ENCODE results near the gene SCGB2B2. TPM values are rescaled to one million over a fixed set of nuclear protein-coding genes. Genes with fewer than 3 reads are reported as not detected.
"Not testable (repeated sequence)": the region's sequence is repeated elsewhere in the genome, so short reads cannot be mapped to it uniquely, and the experiment has no call there.

Gene SCGB2B2
- total RNA-seq, 1 experiment from 2014 or later: 0.05 TPM

DNA sequence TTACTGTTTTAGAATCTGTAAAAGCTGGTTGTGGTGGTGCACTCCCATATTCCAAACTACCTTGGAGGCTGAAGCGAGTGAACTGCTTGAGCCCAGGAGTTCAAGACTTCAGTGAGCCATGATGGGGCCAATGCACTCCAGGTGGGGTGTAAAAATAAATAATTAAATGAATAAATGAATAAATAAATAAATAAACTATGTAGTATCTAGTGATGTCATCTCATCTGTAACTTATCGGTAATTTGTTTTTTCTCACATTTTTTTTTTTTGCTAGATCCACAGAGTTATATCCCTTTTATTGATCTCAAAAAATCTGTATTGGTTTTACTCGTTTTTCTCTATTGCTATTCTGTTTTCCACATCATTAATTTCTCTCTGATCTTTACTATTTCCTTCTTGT is 5.0 kb downstream of the SCGB2B2 start:
- no peak for DNase-seq (ENCODE audit: extremely low read depth, low read depth)

DNA sequence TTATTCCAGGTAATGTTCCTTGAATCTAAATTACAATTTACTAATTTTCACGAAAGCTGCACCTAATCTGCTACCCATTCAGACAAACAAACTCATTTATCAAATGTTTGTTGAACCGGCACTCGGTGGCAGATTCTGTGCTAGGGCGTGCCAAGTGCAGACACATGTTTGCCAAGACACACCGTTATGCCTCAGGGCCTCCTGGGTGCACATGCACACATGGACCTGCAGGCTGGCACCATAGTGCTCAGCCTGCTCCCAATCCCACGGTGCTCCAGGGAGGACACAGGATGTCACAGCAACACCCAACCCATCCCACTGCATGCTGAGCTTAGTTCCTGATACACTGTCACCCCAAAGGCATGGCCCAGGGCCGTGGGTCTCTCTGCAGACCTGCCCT is 7.7 kb downstream of the SCGB2B2 start:
- no peak for DNase-seq (ENCODE audit: extremely low read depth, low read depth)

DNA sequence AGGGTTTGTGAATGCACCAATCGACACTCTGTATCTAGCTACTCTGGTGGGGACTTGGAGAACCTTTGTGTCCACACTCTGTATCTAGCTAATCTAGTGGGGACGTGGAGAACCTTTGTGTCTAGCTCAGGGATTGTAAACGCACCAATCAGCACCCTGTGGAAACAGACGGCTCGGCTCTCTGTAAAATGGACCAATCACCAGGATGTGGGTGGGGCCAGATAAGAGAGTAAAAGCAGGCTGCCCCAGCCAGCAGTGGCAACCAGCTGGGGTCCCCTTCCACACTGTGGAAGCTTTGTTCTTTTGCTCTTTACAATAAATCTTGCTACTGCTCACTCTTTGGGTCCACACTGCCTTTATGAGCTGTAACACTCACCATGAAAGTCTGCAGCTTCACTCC is 8.3 kb downstream of the SCGB2B2 start:
- not testable (repeated sequence) for DNase-seq (ENCODE audit: extremely low read depth, low read depth)

DNA sequence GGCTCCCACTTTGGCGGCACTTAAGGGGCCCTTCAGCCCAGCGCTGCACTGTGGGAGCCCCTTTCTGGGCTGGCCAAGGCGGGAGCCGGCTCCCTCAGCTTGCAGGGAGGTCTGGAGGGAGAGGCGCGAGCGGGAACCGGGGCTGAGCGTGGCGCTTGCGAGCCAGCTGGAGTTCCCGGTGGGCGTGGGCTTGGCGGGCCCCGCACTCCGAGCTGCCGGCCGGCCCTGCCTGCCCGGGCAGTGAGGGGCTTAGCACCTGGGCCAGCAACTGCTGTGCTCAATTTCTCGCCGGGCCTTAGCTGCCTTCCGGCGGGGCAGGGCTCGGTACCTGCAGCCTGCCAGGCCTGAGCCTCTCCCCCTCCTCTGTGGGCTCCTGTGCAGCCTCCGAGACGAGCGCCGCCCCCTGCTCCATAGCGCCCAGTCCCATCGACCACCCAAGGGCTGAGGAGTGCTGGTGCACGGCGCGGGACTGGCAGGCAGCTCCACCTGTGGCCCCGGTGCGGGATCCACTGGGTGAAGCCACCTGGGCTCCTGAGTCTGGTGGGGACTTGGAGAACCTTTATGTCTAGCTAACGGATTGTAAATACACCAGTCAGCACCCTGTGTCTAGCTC is 8.8 kb downstream of the SCGB2B2 start:
- not testable (repeated sequence) for DNase-seq (ENCODE audit: extremely low read depth, low read depth)

GRCh38 chr19:34667349-34668076 is 9.4 kb downstream of the SCGB2B2 start:
- no peak for DNase-seq (ENCODE audit: extremely low read depth, low read depth)

DNA sequence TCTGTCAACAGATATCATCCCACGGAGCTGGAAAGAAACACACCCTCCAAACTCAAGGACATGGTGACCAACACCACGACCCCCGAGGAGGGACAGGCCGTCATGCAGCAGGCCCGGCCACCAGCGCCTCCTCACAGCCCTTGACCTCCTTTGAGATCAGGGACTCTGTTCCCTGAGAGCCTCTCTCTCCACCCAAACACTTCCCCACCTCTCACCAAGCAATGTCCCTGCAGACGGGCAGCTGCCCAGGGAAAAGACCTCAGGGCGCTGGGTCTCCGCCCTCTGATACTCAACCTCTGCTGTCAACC is 10.0 kb downstream of the SCGB2B2 start:
- DNase-seq (ENCODE audit: extremely low read depth, low read depth): no peak

- DNase-seq (ENCODE audit: extremely low read depth, low read depth): no peak
Measured at GRCh38 chr19:34666200-34666957, 10.6 kb downstream of the SCGB2B2 start.

DNA sequence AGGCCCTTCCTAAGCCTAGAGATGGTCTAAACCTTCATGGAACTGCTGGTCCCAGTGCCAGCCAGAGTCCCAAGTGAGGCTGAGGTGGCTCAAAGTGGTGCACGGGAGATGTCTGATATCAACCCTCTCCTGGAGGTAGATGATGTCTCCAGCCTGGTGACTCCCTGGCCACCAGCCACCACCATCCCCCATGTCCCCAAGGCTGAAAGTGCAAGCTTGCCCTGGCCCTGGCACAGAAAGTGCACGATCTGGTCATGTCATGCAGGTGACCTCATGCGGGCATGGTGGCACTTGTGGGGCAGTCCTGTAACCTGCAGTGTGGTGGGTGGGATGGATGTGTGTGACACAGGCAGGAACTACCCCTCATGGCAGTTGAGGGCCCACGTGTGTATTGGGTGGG is 11.7 kb downstream of the SCGB2B2 start:
- DNase-seq (ENCODE audit: extremely low read depth, low read depth): not testable (repeated sequence)

GRCh38 chr19:34664870-34665269 is 12.1 kb downstream of the SCGB2B2 start:
- DNase-seq (ENCODE audit: extremely low read depth, low read depth): no peak

DNA sequence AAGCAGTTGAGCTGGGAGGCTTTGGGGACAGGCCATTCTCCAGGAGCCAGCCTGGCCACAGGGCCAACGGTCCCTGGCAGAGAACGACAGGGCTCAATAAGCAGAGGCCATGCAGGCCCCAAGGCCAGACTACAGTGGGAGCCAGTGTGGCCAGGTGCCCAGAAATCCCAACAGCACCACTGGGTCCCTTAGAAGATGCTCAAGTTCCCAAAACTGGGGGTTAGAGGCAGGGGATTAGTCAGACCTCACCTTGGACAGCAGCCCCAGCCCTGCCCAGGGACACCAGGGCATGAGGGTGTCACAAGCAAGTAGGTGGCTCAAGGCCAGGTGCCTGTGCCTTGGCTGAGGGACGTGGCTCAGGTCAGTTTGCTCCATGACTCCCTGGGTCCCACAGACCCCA is 12.8 kb downstream of the SCGB2B2 start:
- no peak for DNase-seq (ENCODE audit: extremely low read depth, low read depth)

GRCh38 chr19:34662919-34663318 is 14.0 kb downstream of the SCGB2B2 start:
- DNase-seq (ENCODE audit: extremely low read depth, low read depth): peak; percentile 16

DNA sequence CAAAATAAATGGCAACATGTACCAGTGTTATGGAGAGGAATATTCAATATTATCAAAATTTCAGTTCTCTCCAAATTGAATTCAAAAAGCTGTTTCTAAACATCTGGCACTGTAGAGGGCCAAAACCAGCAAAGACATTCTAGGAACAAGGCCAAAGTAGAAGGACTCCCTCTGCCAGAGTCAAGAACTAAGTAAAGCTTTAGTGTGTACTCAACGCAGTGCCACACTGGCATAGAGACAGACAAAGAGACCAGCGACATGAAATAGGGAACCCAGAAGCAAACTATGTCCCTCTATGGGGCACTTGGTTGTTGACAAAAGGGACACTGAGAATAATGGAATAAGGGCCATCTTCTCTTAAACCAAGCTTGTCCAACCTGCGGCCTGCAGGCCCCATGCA is 15.6 kb downstream of the SCGB2B2 start:
- no peak for DNase-seq (ENCODE audit: extremely low read depth, low read depth)

DNA sequence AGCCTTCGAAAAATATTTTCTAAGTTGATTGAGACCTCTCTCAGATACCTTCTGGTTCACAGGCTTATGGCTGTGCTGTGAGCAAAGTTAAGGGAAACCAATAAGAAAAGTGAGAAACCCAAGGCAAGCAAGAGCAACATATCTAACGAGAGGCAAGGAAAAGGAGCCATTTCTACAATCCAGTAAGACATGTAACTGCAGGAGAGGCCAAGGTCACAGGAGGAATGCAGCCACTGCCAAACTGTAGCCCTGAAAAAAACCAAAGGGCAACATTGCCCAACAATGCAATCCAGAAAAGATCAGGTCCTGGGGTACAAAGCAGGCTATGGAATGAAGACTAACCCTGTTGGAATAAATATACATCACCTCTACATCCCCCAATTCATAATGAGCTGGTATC is 21.3 kb downstream of the SCGB2B2 start:
- DNase-seq (ENCODE audit: extremely low read depth, low read depth): no peak

GRCh38 chr19:34654796-34655195 is 22.2 kb downstream of the SCGB2B2 start:
- no peak for DNase-seq (ENCODE audit: extremely low read depth, low read depth)

DNA sequence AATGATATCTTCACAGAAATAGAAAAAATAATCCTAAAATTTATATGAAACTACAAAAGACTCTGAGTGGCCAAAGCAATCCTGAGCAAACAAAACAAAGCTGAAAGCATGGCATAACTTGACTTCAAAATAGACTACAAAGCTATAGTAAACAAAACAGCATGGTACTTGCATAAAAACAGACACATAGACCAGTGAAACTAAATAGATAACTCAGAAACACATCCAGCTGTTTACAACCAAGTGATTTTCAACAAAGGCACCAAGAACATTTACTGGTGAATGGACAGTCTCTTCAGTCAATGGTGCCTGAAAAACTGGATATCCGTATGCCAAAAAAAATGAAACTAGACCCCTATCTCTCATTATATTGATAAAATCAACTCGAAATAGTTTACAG is 25.2 kb downstream of the SCGB2B2 start:
- DNase-seq (ENCODE audit: extremely low read depth, low read depth): no peak

DNA sequence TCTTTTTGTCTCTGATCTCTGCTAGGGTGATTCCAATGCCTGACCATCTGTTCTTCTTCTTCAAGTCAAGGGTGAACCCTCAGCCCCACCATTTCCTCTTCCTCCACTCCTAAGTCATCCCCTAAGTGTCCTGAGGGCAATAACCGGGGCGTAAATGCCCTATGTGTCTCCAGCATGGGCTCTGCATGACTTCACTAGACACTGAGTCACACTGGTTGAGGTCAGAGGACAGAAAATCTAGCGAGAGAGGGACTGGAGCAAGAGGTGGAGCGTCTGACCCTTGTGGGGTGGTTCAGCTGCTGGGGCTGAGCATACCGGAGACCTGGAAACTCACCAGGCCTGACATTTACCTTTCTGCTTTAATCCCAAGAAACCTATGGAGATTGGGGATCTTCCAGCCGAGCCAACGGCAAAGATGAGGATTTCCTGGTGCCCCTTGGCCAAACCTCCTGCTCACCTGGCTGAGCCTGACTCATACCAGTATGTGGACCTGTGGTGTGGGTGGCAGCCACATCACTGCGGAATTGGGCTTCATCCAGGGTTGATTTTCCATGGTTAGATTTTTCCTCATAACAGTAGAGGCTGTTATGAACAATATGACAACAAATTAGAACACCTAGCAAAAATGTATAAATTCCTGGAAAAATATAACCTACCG is 26.9 kb downstream of the SCGB2B2 start:
- DNase-seq (ENCODE audit: extremely low read depth, low read depth): no peak

DNA sequence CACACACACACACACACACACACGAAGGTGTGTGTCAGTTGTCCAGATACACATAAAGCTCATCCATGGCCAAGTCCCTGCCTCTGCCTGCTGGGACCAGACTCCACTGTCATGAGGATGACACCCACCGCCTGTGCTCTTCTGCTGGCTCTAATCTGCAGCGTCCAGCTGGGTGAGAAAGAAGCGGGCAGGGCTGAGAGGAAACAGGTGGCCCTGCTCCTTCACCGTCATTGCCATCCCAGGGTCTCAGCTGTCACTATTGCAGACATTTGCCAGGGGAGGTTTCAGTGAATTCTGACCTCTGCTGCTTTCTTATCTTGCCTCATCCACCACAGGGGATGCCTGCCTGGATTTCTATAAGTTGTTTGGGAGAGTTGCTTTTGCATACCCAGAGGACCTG is 31.4 kb downstream of the SCGB2B2 start:
- DNase-seq (ENCODE audit: extremely low read depth, low read depth): no peak

- DNase-seq (ENCODE audit: extremely low read depth, low read depth): no peak
Measured at GRCh38 chr19:34644991-34645461, 31.9 kb downstream of the SCGB2B2 start.

- DNase-seq (ENCODE audit: extremely low read depth, low read depth): no peak
Measured at GRCh38 chr19:34642241-34642640, 34.7 kb downstream of the SCGB2B2 start.

DNA sequence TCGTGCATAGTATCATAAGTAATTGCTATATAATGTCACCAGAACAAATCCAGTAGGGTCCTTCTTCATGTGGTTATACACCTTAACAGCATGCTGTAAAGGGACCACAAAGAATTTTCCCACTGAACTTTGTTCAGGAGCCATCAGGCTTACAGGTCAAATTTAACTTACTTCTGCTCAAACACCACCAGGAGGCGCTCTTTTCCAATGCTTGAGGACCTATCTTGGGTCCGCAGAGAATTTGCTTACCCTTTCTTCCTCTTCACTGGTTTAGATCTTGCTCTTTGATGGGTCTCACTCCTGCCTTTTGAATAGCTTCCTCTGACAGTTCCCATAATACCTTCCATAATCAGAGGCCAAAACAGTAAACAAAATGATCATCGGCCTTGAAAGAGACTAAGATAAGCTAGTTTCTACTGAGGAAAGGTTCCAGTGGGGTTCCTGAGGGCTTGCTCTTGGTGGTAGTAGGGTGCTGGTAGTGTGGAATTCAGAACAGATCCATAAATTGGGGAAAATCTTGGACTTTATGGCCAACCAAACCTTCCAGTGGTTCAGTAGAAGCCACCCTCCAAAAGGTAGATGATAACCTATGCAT is 37.4 kb downstream of the SCGB2B2 start:
- peak; percentile 63 for DNase-seq (ENCODE audit: extremely low read depth, low read depth)

DNA sequence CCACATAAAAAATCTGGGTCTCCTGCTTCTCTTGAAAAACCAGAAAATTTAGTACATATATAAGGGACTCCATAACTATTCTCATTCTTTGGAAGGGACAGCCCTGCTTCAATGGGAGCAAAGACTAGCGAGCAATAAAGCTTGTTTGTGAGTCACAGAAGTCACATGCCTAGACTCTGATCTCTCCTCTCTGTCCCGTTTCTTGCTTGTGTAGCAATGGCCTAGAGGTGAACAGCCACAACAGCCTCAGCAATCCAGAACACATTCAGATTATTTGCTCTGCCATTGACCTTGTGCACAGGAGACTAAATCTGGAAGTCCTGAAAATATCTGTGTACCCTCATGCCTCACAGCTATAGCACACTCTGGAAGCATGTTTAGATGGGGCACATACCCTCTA is 43.2 kb downstream of the SCGB2B2 start:
- no peak for DNase-seq (ENCODE audit: extremely low read depth, low read depth)

Measured in NCI-H460 (cell line).